ENCODE results near the gene AGAP3.

- TF ChIP-seq CTCF (conservative IDR thresholded peaks at IDR 0.05 in 1 of 2, IDR thresholded peaks at IDR 0.05 in 1 of 2; ENCODE audit: extremely low read depth in 1 of 2, insufficient read depth in 1 of 2, low read depth in 1 of 2, low read length in 2 of 2): no peak
- TF ChIP-seq EZH2 (IDR thresholded peaks at IDR 0.05; ENCODE audit: borderline replicate concordance, low read length): no peak
These were observed 23.1 kb downstream of the AGAP3 start for GRCh38 chr7:151109094-151110048.
